ENCODE data around the gene SMTNL2. TPM values are rescaled to one million over a fixed set of nuclear protein-coding genes. Genes with fewer than 3 reads are reported as not detected.

SMTNL2 gene
- total and polyA plus RNA-seq, 2 of the 4 experiments (the other 2 are of a cell fraction): not detected

- H2BK20ac ChIP-seq (ENCODE audit: low read depth, low read length): no peak overlapping the region
- DNase-seq (no peak), ATAC-seq (ENCODE audit: low read depth) (no peak)
- no peak overlapping the region for H2AK9ac ChIP-seq (replicated peaks; ENCODE audit: low read depth, low read length, poor library complexity)
- dilution Hi-C loops (cut with HindIII; ENCODE audit: low sequenced_read_pairs, unreplicated experiment) (no loop called here), in situ Hi-C loops (cut with MboI; ENCODE audit: low sequenced_read_pairs) (no loop called here), intact Hi-C loops (cut with micrococcal nuclease) (no loop called here)
- H3K9me3 ChIP-seq (ENCODE audit: control insufficient read depth, insufficient read depth, low read length): no peaks in the 10 kb centered on the region
- H2AFZ ChIP-seq (replicated peaks; ENCODE audit: low read length, poor library complexity): no peak overlapping the region
- no peak overlapping the region for H3K23ac ChIP-seq (ENCODE audit: low read depth, low read length)
- no peak overlapping the region for H4K8ac ChIP-seq (ENCODE audit: low read depth in 2 of 2, low read length in 2 of 2)
- H2AK5ac ChIP-seq (ENCODE audit: low read depth, low read length): no peak overlapping the region
- CTCF ChIA-PET: no interaction called here
- H4K5ac ChIP-seq (ENCODE audit: low read depth, low read length): no peak overlapping the region
- POLR2A ChIA-PET (ENCODE audit: unreplicated experiment): no interaction called here
- no peaks in the 10 kb centered on the region; a peak in 2 of 4 replicates for H3K79me1 ChIP-seq (ENCODE audit: low read depth in 1 of 2, low read length in 2 of 2)
- no peak overlapping the region for H3K27ac ChIP-seq (ENCODE audit: insufficient read depth, low read length)
- H3K36me3 ChIP-seq (ENCODE audit: control insufficient read depth, insufficient read depth, low read length): peaks cover 74% of the 10 kb centered on the region
- 0 out of 2 replicates have a peak, but pooled peaks cover 3% of the 10 kb centered on the region for H3K9me1 ChIP-seq (ENCODE audit: insufficient read depth, low read length)
- no peak overlapping the region for H3K9ac ChIP-seq (ENCODE audit: low read depth, low read length)
- H2BK5ac ChIP-seq (ENCODE audit: low read depth, low read length, poor library complexity, severe bottlenecking): no peak overlapping the region
- WGBS, 2 experiments (ENCODE audit: extremely low coverage in 2 of 2, insufficient read length in 1 of 2): 93% methylated on average over 3 of the region's 18 CpGs; no CpG with 5 or more reads in 1 of the 2 experiments
- BruUV-seq (replicated peaks): TSS peak; percentile 44
- no peaks in the 10 kb centered on the region for H3K27me3 ChIP-seq (ENCODE audit: control insufficient read depth, insufficient read depth, low read length)
- H2BK15ac ChIP-seq (ENCODE audit: low read depth, low read length): no peak overlapping the region
- H4K91ac ChIP-seq (ENCODE audit: insufficient read depth, low read depth, low read length): no peak overlapping the region
- H3K14ac ChIP-seq (replicated peaks; ENCODE audit: low read depth, low read length): no peak overlapping the region
- TF ChIP-seq BHLHE40 (IDR thresholded peaks at IDR 0.05; ENCODE audit: low read depth, low read length) (no peak), NFE2L2 (IDR thresholded peaks at IDR 0.05; ENCODE audit: low read depth, low read length) (no peak), RFX5 (IDR thresholded peaks at IDR 0.05; ENCODE audit: low read depth, low read length) (no peak)
- H3K56ac ChIP-seq (ENCODE audit: extremely low read depth, insufficient read depth, low read length): no peak overlapping the region
- H3K4me3 ChIP-seq (ENCODE audit: insufficient read depth, low read depth, low read length): no peak overlapping the region
- no peak overlapping the region for H2BK120ac ChIP-seq (ENCODE audit: low read depth, low read length)
- no peak overlapping the region for H3K18ac ChIP-seq (ENCODE audit: low read depth, low read length)
- H4K20me1 ChIP-seq (ENCODE audit: insufficient read depth, low read length): peaks cover 9% of the 10 kb centered on the region
- no peak overlapping the region for H3K4me2 ChIP-seq (ENCODE audit: low read depth, low read length)
- H3K4me1 ChIP-seq (ENCODE audit: control insufficient read depth, insufficient read depth, low read length): peaks cover 2% of the 10 kb centered on the region; the same call in 1 of the 2 replicates
- no peak overlapping the region for H3K4ac ChIP-seq (ENCODE audit: low read depth, low read length)
Measured at GRCh38 chr17:4544951-4545216, 39.4 kb upstream of the SMTNL2 start.

Measured in IMR-90 (cell line).